HG03139 (cell line): Measurements from ENCODE around the gene CIDEC.

Experiments
- ATAC-seq: cut with Tn5 transposase; IDR thresholded peaks from one replicate; pipeline ENCODE4 v1.9.1; 2021; ENCODE audit not compliant: unreplicated experiment

CIDEC gene

DNA sequence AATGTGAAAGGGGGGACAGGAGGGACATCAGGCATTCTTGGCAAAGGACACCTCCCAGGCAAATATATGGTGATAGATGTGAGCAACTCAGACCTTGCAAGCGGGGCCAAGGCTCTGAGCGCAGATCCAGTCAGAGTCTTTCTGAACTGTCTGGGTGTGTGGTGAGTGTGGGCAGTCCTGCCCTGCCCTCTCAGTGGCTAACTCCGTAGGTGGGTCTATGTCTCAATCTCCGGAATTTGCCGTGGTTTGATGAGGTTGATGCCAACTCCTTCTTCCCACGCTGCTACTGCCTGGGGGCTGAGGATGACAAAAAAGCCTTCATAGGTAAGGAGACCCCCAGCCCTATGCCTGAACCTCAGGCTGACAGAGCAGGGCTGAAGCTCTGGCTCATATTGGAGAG is 62.6 kb downstream of the CIDEC start:
- ATAC-seq, result no peak
